ENCODE measurements around the gene C4orf50.

C4orf50 gene

GRCh38 chr4:6043188-6043587, 25.0 kb upstream of the C4orf50 start:
- no peak for DNase-seq

GRCh38 chr4:6042293-6043063, 24.2 kb upstream of the C4orf50 start:
- DNase-seq = no peak

GRCh38 chr4:6041800-6042199, 23.6 kb upstream of the C4orf50 start:
- DNase-seq = no peak

GRCh38 chr4:6038711-6039110, 20.5 kb upstream of the C4orf50 start:
- no peak for DNase-seq

GRCh38 chr4:6035786-6036185, 17.6 kb upstream of the C4orf50 start:
- no peak for DNase-seq

- no peak for DNase-seq
Observed at GRCh38 chr4:6033381-6033780, 15.2 kb upstream of the C4orf50 start.

GRCh38 chr4:6032249-6033244, 14.3 kb upstream of the C4orf50 start:
- no peak for DNase-seq

GRCh38 chr4:6031846-6032245, 13.6 kb upstream of the C4orf50 start:
- DNase-seq = no peak

- DNase-seq = no peak
Observed at GRCh38 chr4:6030679-6031078, 12.4 kb upstream of the C4orf50 start.

GRCh38 chr4:6029254-6029653, 11.0 kb upstream of the C4orf50 start:
- no peak for DNase-seq

- no peak for DNase-seq
Observed at GRCh38 chr4:6028168-6028567, 9.9 kb upstream of the C4orf50 start.

- no peak for DNase-seq
Observed at GRCh38 chr4:6027392-6027791, 9.2 kb upstream of the C4orf50 start.

- no peak for DNase-seq
Observed at GRCh38 chr4:6024313-6024960, 6.2 kb upstream of the C4orf50 start.

- no peak for DNase-seq
Observed at GRCh38 chr4:6023731-6024130, 5.5 kb upstream of the C4orf50 start.

- DNase-seq = no peak
Observed at GRCh38 chr4:6022607-6023288, 4.5 kb upstream of the C4orf50 start.

GRCh38 chr4:6021831-6022606, 3.8 kb upstream of the C4orf50 start:
- no peak for DNase-seq

- no peak for DNase-seq
Observed at GRCh38 chr4:6020613-6021012, 2.4 kb upstream of the C4orf50 start.

- peak; percentile 54 for DNase-seq
Observed at GRCh38 chr4:6019316-6020263, 1.4 kb upstream of the C4orf50 start.

GRCh38 chr4:6017800-6018199, 431 bp downstream of the C4orf50 start:
- DNase-seq = no peak

GRCh38 chr4:6017030-6017429, 1.2 kb downstream of the C4orf50 start:
- DNase-seq = no peak

GRCh38 chr4:6013564-6013963, 4.7 kb downstream of the C4orf50 start:
- no peak for DNase-seq

Data from amniotic stem cell (primary cell).